ENCODE data around the gene RNF144B. TPM values are rescaled to one million over a fixed set of nuclear protein-coding genes. Genes with fewer than 3 reads are reported as not detected.

RNF144B gene
- polyA plus RNA-seq, 2 of the 4 experiments (the other 2 are of a cell fraction): 0.36 to 0.49 TPM

- Histone ChIP-seq H3K4me2 (no peak overlapping the region), H3K27ac (no peak overlapping the region), H3K4me1 (no peaks in the 10 kb centered on the region), H3K4me3 (no peak overlapping the region), H3K9me3 (no peaks in the 10 kb centered on the region)
- POLR2A ChIA-PET: no interaction called here
- CTCF ChIA-PET: interaction anchor here (1.5 to 1.6 kb wide), 2 partner anchors 10 to 81 kb away, joined by 3 to 4 read pairs; no protein-coding TSS in a partner anchor
- ATAC-seq: no peak
- 49% methylated on average over 3 of the region's 3 CpGs for WGBS (ENCODE audit: missing lambda C conversion rate)
- TF ChIP-seq PBX3 (IDR thresholded peaks at IDR 0.05): no peak
- TF ChIP-seq GATA3 (IDR thresholded peaks at IDR 0.05; ENCODE audit: borderline replicate concordance): no peak
- TF ChIP-seq CEBPB (IDR thresholded peaks at IDR 0.05): no peak
- TF ChIP-seq RNF2 (IDR thresholded peaks at IDR 0.05; ENCODE audit: borderline replicate concordance, low read depth): no peak
- no peak for TF ChIP-seq POLR2A (IDR thresholded peaks at IDR 0.05; ENCODE audit: low read length)
- TF ChIP-seq ZC3H11A (IDR thresholded peaks at IDR 0.05): no peak
- no peak for TF ChIP-seq EP300 (IDR thresholded peaks at IDR 0.05)
- TF ChIP-seq JUN (IDR thresholded peaks at IDR 0.05): no peak
- FAIRE-seq: no peak
- no peak for DNase-seq (ENCODE audit: low read depth in 1 of 2, low spot score in 1 of 2)
These were observed 36.3 kb downstream of the RNF144B start for GRCh38 chr6:18423426-18423825.

- ATAC-seq (no peak), FAIRE-seq (no peak), DNase-seq (ENCODE audit: low read depth in 1 of 2, low spot score in 1 of 2) (no peak)
- Histone ChIP-seq H3K9me3 (no peaks in the 10 kb centered on the region), H3K4me2 (no peak overlapping the region), H3K4me3 (no peak overlapping the region), H3K4me1 (no peaks in the 10 kb centered on the region), H3K27ac (no peak overlapping the region)
- WGBS (ENCODE audit: missing lambda C conversion rate): 8% methylated on average over 2 of the region's 2 CpGs
- TF ChIP-seq BCL3 (IDR thresholded peaks at IDR 0.05): no peak
- no peak for TF ChIP-seq CTCF (IDR thresholded peaks at IDR 0.05)
- TF ChIP-seq SMC3 (IDR thresholded peaks at IDR 0.05): no peak
- no peak for TF ChIP-seq RAD21 (conservative IDR thresholded peaks at IDR 0.05 in 1 of 2, IDR thresholded peaks at IDR 0.05 in 1 of 2)
- no peak for TF ChIP-seq TP53 (CRISPR knock-in tag; IDR thresholded peaks at IDR 0.05)
- TF ChIP-seq HOXA7 (CRISPR knock-in tag; IDR thresholded peaks at IDR 0.05): no peak
- no peak for TF ChIP-seq RFX5 (IDR thresholded peaks at IDR 0.05)
- TF ChIP-seq HOXB13 (CRISPR knock-in tag; IDR thresholded peaks at IDR 0.05; ENCODE audit: low read depth): no peak
- CTCF ChIA-PET: no interaction called here
- POLR2A ChIA-PET: no interaction called here
These were observed 37.1 kb downstream of the RNF144B start for GRCh38 chr6:18424201-18424600.

- no peaks in the 10 kb centered on the region for H3K9me3 ChIP-seq
- H3K4me2 ChIP-seq: no peak overlapping the region
- 82% methylated on average over 2 of the region's 2 CpGs for whole genome bisulfite sequencing (ENCODE audit: missing lambda C conversion rate)
- CTCF ChIA-PET: no interaction called here
- ATAC-seq (no peak), DNase-seq (ENCODE audit: low read depth in 1 of 2, low spot score in 1 of 2) (no peak), FAIRE-seq (no peak)
- no peak overlapping the region for H3K4me3 ChIP-seq
- H3K27ac ChIP-seq: no peak overlapping the region
- TF ChIP-seq CHD4 (IDR thresholded peaks at IDR 0.05; ENCODE audit: borderline replicate concordance) (no peak), SMC3 (IDR thresholded peaks at IDR 0.05) (no peak), MAX (IDR thresholded peaks at IDR 0.05) (no peak), ELK1 (IDR thresholded peaks at IDR 0.05; ENCODE audit: low read depth, low read length) (no peak), RNF2 (IDR thresholded peaks at IDR 0.05; ENCODE audit: borderline replicate concordance, low read depth) (no peak), HES2 (IDR thresholded peaks at IDR 0.05) (no peak), CHD2 (IDR thresholded peaks at IDR 0.05; ENCODE audit: low read length, partially characterized antibody) (no peak), SREBF2 (IDR thresholded peaks at IDR 0.05) (no peak), CEBPB (IDR thresholded peaks at IDR 0.05) (no peak), ZFP36 (IDR thresholded peaks at IDR 0.05; ENCODE audit: borderline replicate concordance, partially characterized antibody) (no peak), NR3C1 (IDR thresholded peaks at IDR 0.05) (no peak), GATA3 (IDR thresholded peaks at IDR 0.05; ENCODE audit: borderline replicate concordance) (no peak), HOXB5 (CRISPR knock-in tag; IDR thresholded peaks at IDR 0.05) (no peak), ZSCAN20 (CRISPR knock-in tag; IDR thresholded peaks at IDR 0.05) (no peak)
- H3K4me1 ChIP-seq: no peaks in the 10 kb centered on the region
- POLR2A ChIA-PET: no interaction called here
These were observed 38.1 kb downstream of the RNF144B start for GRCh38 chr6:18425218-18425617.
